ENCODE results near the gene SPPL2C.

Gene SPPL2C

GRCh38 chr17:45820052-45820780 is 24.5 kb upstream of the SPPL2C start:
- Mint-ChIP-seq H3K27me3 (ENCODE audit: low read depth) (no peaks in the 10 kb centered on the region), H3K36me3 (ENCODE audit: low read depth) (no peaks in the 10 kb centered on the region), H3K4me1 (ENCODE audit: low read depth) (peaks cover 2% of the 10 kb centered on the region), H3K4me3 (no peak overlapping the region), H3K27ac (no peak overlapping the region), H3K9me3 (no peaks in the 10 kb centered on the region)
- DNase-seq (ENCODE audit: low spot score): no peak

GRCh38 chr17:45821147-45821546 is 23.5 kb upstream of the SPPL2C start:
- Mint-ChIP-seq H3K4me1 (ENCODE audit: low read depth) (peaks cover 2% of the 10 kb centered on the region), H3K9me3 (no peaks in the 10 kb centered on the region), H3K27me3 (ENCODE audit: low read depth) (no peaks in the 10 kb centered on the region), H3K4me3 (no peak overlapping the region), H3K27ac (no peak overlapping the region), H3K36me3 (ENCODE audit: low read depth) (no peaks in the 10 kb centered on the region)
- no peak for DNase-seq (ENCODE audit: low spot score)

DNA sequence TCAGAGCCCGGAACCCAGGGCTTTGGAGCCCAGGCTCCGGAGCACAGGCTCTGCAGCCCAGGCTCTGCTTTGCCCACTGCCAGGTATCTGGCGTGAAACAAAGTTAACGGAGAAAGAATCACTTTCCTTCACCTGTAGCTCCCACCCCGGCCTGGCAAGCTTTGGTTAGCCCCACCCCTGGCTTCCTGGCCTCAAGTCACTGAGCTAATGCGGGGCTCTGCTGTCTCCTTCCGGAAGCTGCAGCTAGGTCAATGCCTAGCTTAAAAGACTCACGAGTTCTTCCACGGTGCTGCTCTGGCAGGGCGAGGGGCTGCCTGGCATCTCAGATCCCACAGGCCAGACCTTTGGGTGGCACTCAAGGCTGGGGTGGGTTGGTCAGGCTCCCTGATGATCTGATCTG is 21.1 kb upstream of the SPPL2C start:
- Mint-ChIP-seq H3K27ac (no peak overlapping the region), H3K36me3 (ENCODE audit: low read depth) (no peaks in the 10 kb centered on the region), H3K27me3 (ENCODE audit: low read depth) (no peaks in the 10 kb centered on the region), H3K4me1 (ENCODE audit: low read depth) (peaks cover 4% of the 10 kb centered on the region), H3K4me3 (no peak overlapping the region), H3K9me3 (no peaks in the 10 kb centered on the region)
- no peak for DNase-seq (ENCODE audit: low spot score)

DNA sequence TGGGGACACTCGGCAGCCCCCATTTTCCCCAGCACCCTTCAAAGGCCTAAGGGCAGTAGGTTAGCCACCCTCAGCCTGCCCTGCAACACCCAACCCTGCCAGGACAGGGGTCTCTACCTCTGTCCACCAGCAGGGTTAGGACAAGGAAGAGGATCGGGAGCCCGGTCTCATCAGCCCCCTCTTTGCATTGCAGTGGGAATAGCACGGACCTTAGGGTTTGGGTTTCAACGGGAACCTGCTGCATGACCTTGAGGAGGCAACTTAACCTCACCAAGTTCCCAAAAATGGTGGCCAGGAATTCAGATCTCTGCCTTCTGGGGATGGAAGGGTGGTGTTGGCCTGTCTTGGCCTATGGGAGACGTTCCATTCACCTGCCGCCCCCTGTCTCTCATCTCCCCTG is 20.2 kb upstream of the SPPL2C start:
- Mint-ChIP-seq H3K27ac (no peak overlapping the region), H3K36me3 (ENCODE audit: low read depth) (no peaks in the 10 kb centered on the region), H3K27me3 (ENCODE audit: low read depth) (no peaks in the 10 kb centered on the region), H3K4me1 (ENCODE audit: low read depth) (peaks cover 4% of the 10 kb centered on the region), H3K9me3 (no peaks in the 10 kb centered on the region), H3K4me3 (no peak overlapping the region)
- DNase-seq (ENCODE audit: low spot score): no peak

DNA sequence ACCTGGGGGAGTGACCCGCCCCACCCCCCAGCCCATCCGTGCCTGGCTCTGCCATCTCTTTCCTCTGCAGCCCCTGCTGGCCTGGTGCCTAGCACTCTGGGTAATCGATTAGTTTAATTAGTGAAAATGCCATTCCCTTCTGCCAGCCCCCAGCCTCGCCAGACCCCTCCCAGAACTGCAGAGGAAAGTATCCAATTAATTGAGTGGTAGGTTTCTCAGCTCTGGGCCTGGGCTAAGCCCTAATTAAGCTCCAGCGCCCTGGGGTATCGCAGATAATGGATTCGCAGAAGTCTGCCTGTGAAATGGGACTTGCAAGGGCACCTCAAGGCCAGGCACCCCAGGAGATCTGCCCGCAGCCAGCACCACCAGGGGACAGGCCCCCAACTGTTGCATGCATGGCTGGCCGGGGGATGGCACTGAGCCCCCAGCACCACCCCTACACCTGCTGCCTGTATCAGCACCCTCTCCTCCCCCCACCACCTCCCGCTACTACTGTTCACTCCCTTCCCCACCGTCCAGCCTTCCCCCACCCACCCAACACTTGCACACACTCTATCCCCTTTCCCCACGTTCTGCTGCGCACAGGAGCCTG is 19.7 kb upstream of the SPPL2C start:
- Mint-ChIP-seq H3K9me3 (no peaks in the 10 kb centered on the region), H3K27me3 (ENCODE audit: low read depth) (no peaks in the 10 kb centered on the region), H3K4me1 (ENCODE audit: low read depth) (peaks cover 4% of the 10 kb centered on the region), H3K4me3 (no peak overlapping the region), H3K36me3 (ENCODE audit: low read depth) (no peaks in the 10 kb centered on the region), H3K27ac (no peak overlapping the region)
- DNase-seq (ENCODE audit: low spot score): no peak

DNA sequence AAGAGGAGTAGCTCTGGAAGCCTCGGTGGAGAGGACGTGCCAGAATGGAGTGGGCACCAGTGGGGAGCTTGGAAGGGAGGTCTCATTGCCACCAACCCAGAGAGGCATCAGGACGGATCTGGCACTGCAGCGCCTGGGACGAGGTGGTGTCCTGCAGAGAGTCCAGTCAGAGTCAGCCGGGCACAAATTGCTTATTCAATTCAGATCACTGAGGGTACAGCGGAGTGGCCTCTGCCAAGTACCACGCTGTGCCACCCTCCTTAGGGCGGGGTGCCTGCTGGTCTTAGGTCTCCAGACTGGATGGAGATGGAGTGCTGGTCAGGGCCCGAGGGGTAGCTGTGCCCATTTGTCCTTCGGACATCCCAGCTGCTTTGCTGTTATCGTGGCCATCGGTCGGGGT is 18.9 kb upstream of the SPPL2C start:
- Mint-ChIP-seq H3K4me3 (no peak overlapping the region), H3K9me3 (no peaks in the 10 kb centered on the region), H3K36me3 (ENCODE audit: low read depth) (no peaks in the 10 kb centered on the region), H3K4me1 (ENCODE audit: low read depth) (peaks cover 4% of the 10 kb centered on the region), H3K27ac (no peak overlapping the region), H3K27me3 (ENCODE audit: low read depth) (no peaks in the 10 kb centered on the region)
- no peak for DNase-seq (ENCODE audit: low spot score)

DNA sequence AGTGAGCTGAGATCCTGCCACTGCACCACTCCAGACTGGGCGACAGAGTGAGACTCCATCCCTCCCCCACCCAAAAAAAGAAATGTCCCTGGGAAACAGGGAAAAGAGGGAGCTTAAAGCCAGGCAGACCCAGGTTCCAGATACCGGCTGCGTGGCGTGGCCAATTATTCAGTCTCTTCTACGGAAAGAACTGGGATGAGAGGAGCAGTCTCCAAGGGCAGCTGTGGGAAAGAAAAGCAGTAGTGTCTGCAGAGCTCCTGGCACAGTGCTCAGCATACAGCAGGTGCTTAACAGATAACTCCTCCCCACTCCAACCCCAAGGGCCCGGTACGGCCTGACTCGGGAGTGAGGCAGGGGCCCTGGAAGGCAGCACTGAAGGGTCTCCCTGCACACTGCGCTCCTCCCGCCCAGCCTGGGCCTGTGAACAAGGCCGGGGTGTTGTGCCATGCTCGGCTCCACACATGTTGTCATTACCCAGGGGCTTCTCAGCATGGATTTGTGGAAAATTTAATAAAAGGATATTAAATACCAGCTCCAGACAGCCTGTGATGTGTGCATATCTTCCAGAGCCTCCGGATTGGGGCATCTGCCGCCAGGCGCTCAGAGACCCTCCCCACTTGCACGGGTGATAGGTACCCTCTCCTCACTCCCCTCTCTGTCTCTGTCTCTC is 17.6 kb upstream of the SPPL2C start:
- Mint-ChIP-seq H3K27me3 (ENCODE audit: low read depth) (peaks cover 2% of the 10 kb centered on the region), H3K36me3 (ENCODE audit: low read depth) (no peaks in the 10 kb centered on the region), H3K4me1 (ENCODE audit: low read depth) (peaks cover 4% of the 10 kb centered on the region), H3K9me3 (no peaks in the 10 kb centered on the region), H3K4me3 (no peak overlapping the region), H3K27ac (no peak overlapping the region)
- DNase-seq (ENCODE audit: low spot score): no peak

DNA sequence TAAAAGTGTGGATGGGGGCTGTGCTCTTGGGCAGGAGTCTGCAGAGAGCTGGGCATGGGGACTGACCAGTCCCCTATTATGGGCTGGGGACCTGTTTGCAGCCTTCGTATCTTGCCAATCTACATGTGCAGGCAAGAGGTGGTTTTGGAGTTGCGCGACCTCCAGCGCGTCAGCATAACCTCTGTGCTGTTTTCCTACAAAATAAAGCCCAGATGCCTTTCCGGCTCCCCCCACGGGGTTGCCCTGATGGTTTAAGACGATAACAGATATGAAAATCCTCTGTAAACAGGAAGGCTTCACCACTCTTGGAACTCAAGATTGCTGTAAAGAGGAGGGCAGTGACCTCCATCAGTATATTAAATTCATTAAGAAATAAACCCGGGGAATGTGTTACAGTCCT is 16.5 kb upstream of the SPPL2C start:
- DNase-seq (ENCODE audit: low spot score): no peak
- no peaks in the 10 kb centered on the region for H3K9me3 Mint-ChIP-seq
- H3K27ac Mint-ChIP-seq: no peak overlapping the region
- H3K4me3 Mint-ChIP-seq: no peak overlapping the region
- H3K27me3 Mint-ChIP-seq (ENCODE audit: low read depth): peaks cover 2% of the 10 kb centered on the region
- peaks cover 4% of the 10 kb centered on the region for H3K4me1 Mint-ChIP-seq (ENCODE audit: low read depth)
- no peaks in the 10 kb centered on the region for H3K36me3 Mint-ChIP-seq (ENCODE audit: low read depth)

DNA sequence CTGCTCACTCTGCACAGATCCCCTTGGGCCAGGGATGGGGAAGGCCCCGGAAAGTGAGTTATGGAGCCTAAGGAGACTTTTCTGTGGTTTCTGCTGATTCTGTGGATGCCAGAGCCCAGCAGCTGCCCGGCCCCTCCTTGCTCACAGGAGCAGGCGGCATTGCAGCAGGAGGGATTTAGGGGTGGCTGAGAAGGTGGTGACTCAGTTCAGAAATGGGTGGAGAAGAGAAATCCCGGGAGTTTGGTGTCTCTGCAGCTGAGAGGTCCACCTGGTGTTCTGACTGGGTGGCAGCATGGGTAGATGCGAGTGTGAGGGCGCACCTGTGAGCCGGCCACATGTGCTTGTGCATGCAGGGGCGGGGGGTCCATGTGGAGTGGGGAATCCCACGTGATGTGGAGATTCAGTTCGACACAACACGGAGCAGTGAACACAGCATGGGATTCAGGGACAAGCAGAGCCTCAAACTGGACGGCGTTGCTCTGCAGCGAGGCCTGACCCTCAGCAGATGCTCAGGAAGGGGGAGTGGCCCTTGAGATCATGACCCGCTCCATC is 16.0 kb upstream of the SPPL2C start:
- DNase-seq (ENCODE audit: low spot score): no peak
- Mint-ChIP-seq H3K9me3 (no peaks in the 10 kb centered on the region), H3K27me3 (ENCODE audit: low read depth) (peaks cover 2% of the 10 kb centered on the region), H3K27ac (no peak overlapping the region), H3K4me1 (ENCODE audit: low read depth) (peaks cover 4% of the 10 kb centered on the region), H3K36me3 (ENCODE audit: low read depth) (no peaks in the 10 kb centered on the region), H3K4me3 (no peak overlapping the region)

DNA sequence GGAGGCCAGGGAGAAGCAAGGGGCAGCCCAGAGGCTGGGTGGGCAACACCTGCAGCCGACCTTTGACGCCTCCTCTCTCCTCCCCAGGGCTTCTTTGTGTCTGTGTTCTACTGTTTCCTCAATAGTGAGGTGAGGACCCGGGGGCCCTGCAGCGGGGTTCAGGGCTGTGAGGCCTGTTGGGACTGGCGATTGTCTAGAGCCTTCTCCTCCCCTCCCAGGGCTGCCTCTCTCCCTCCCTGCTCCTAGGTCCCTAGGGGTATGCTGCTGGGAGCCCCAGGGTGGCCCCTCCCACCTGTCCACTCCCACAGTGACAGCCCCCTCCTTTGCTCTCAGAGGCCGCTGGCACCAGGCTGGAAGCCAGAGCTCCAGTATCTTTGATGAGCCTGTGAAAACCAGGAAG is 10.8 kb upstream of the SPPL2C start:
- H3K9me3 Mint-ChIP-seq: no peaks in the 10 kb centered on the region
- H3K36me3 Mint-ChIP-seq (ENCODE audit: low read depth): no peaks in the 10 kb centered on the region
- H3K4me1 Mint-ChIP-seq (ENCODE audit: low read depth): no peaks in the 10 kb centered on the region

GRCh38 chr17:45834471-45835396 is 9.9 kb upstream of the SPPL2C start:
- no peak for DNase-seq (ENCODE audit: low spot score)
- H3K9me3 Mint-ChIP-seq: no peaks in the 10 kb centered on the region
- no peak overlapping the region for H3K27ac Mint-ChIP-seq
- H3K4me1 Mint-ChIP-seq (ENCODE audit: low read depth): no peaks in the 10 kb centered on the region
- H3K4me3 Mint-ChIP-seq: no peak overlapping the region
- H3K27me3 Mint-ChIP-seq (ENCODE audit: low read depth): peaks cover 2% of the 10 kb centered on the region
- H3K36me3 Mint-ChIP-seq (ENCODE audit: low read depth): no peaks in the 10 kb centered on the region

More for the DNA sequence above, 10.8 kb upstream of the SPPL2C start:
- no peak overlapping the region for H3K4me3 Mint-ChIP-seq
- no peak overlapping the region for H3K27ac Mint-ChIP-seq
- H3K27me3 Mint-ChIP-seq (ENCODE audit: low read depth): peaks cover 2% of the 10 kb centered on the region
- no peak for DNase-seq (ENCODE audit: low spot score)

GRCh38 chr17:45835481-45835880 is 9.2 kb upstream of the SPPL2C start:
- H3K27ac Mint-ChIP-seq: no peak overlapping the region

GRCh38 chr17:45836047-45837044 is 8.3 kb upstream of the SPPL2C start:
- no peaks in the 10 kb centered on the region for H3K36me3 Mint-ChIP-seq (ENCODE audit: low read depth)
- no peaks in the 10 kb centered on the region for H3K9me3 Mint-ChIP-seq
- no peaks in the 10 kb centered on the region for H3K4me1 Mint-ChIP-seq (ENCODE audit: low read depth)
- H3K4me3 Mint-ChIP-seq: no peak overlapping the region
- H3K27ac Mint-ChIP-seq: no peak overlapping the region
- no peak for DNase-seq (ENCODE audit: low spot score)
- H3K27me3 Mint-ChIP-seq (ENCODE audit: low read depth): peaks cover 2% of the 10 kb centered on the region

More at GRCh38 chr17:45835481-45835880, 9.2 kb upstream of the SPPL2C start:
- peaks cover 2% of the 10 kb centered on the region for H3K27me3 Mint-ChIP-seq (ENCODE audit: low read depth)
- no peak overlapping the region for H3K4me3 Mint-ChIP-seq
- no peaks in the 10 kb centered on the region for H3K36me3 Mint-ChIP-seq (ENCODE audit: low read depth)
- no peaks in the 10 kb centered on the region for H3K4me1 Mint-ChIP-seq (ENCODE audit: low read depth)
- DNase-seq (ENCODE audit: low spot score): no peak
- H3K9me3 Mint-ChIP-seq: no peaks in the 10 kb centered on the region

Data from T-helper 2 cell treated with Interferon-gamma antibody and Interleukin-4, amounts not matched to agents 5 μg/mL and 100 μg/mL, for 36 hours (primary cell).